ENCODE data around the gene CHD2. TPM values are rescaled to one million over a fixed set of nuclear protein-coding genes. Genes with fewer than 3 reads are reported as not detected.

The CHD2 gene
- total RNA-seq, 1 experiment from 2014 or later, result 81.8 TPM

GRCh38 chr15:92989470-92989869 lies 89.3 kb downstream of the CHD2 start:
- no TSS peak for BruUV-seq (replicated peaks)
- Histone ChIP-seq H3K4me1 (ENCODE audit: control insufficient read depth, insufficient read depth, low read length) (no peaks in the 10 kb centered on the region), H3K4me3 (ENCODE audit: low read depth in 2 of 2, low read length in 2 of 2) (no peak overlapping the region), H3K9me3 (ENCODE audit: control insufficient read depth, insufficient read depth, low read depth, low read length) (no peaks in the 10 kb centered on the region), H3K36me3 (ENCODE audit: control insufficient read depth, insufficient read depth, low read length) (peaks cover 79% of the 10 kb centered on the region), H3K27me3 (ENCODE audit: control insufficient read depth, insufficient read depth, low read length) (no peaks in the 10 kb centered on the region), H3K27ac (ENCODE audit: low read length) (no peak overlapping the region)
- no peak for DNase-seq (ENCODE audit: low read depth, low spot score)
- in situ Hi-C loops (cut with HindIII; ENCODE audit: low pct_unique_long_range_greater_than_20kb, low sequenced_read_pairs), result no loop called here
- no peak for ATAC-seq
- TF ChIP-seq TCF7L2 (IDR thresholded peaks at IDR 0.05; ENCODE audit: low read depth, low read length), result no peak
- no peak for TF ChIP-seq CTCF (IDR thresholded peaks at IDR 0.05)
- ChIA-PET CTCF (interaction anchor here (0.7 kb wide), 1 partner anchor 99 kb away, joined by 11 read pairs; no protein-coding TSS in a partner anchor), POLR2A (interaction anchor here (0.5 kb wide), 1 partner anchor 9 kb away, joined by 9 read pairs; no protein-coding TSS in a partner anchor)
- intact Hi-C loops (cut with micrococcal nuclease; ENCODE audit: unreplicated experiment), result no loop called here

- ChIA-PET CTCF (no interaction called here), POLR2A (interaction anchor here (0.5 kb wide), 1 partner anchor 9 kb away, joined by 9 read pairs; no protein-coding TSS in a partner anchor)
- DNase-seq (ENCODE audit: low read depth, low spot score) (no peak), ATAC-seq (no peak)
- Histone ChIP-seq H3K27me3 (ENCODE audit: control insufficient read depth, insufficient read depth, low read length) (no peaks in the 10 kb centered on the region), H3K9me3 (ENCODE audit: control insufficient read depth, insufficient read depth, low read depth, low read length) (no peaks in the 10 kb centered on the region), H3K36me3 (ENCODE audit: control insufficient read depth, insufficient read depth, low read length) (peaks cover 79% of the 10 kb centered on the region), H3K27ac (ENCODE audit: low read length) (no peak overlapping the region), H3K4me1 (ENCODE audit: control insufficient read depth, insufficient read depth, low read length) (no peaks in the 10 kb centered on the region), H3K4me3 (ENCODE audit: low read depth in 2 of 2, low read length in 2 of 2) (no peak overlapping the region)
- intact Hi-C loops (cut with micrococcal nuclease; ENCODE audit: unreplicated experiment), result no loop called here
- in situ Hi-C loops (cut with HindIII; ENCODE audit: low pct_unique_long_range_greater_than_20kb, low sequenced_read_pairs), result no loop called here
- BruUV-seq (replicated peaks), result no TSS peak
- TF ChIP-seq SIN3A (IDR thresholded peaks at IDR 0.05; ENCODE audit: borderline replicate concordance, insufficient read depth, low read depth, low read length) (no peak), POLR2AphosphoS5 (IDR thresholded peaks at IDR 0.05; ENCODE audit: low read depth, low read length) (no peak), REST (IDR thresholded peaks at IDR 0.05; ENCODE audit: insufficient read depth in 1 of 2, low read depth in 2 of 2, low read length in 1 of 2) (no peak), CTCF (IDR thresholded peaks at IDR 0.05) (no peak), TCF7L2 (IDR thresholded peaks at IDR 0.05; ENCODE audit: low read depth, low read length) (no peak)
Observed at GRCh38 chr15:92990031-92990430, 89.9 kb downstream of the CHD2 start.
